Inferior parietal cortex (tissue), 1 donor: ENCODE data around the gene LSMEM2.
A peak's percentile ranks its signal among the peaks of the same experiment; 100 is the strongest.
"Not testable (repeated sequence)": the region's sequence is repeated elsewhere in the genome, so short reads cannot be mapped to it uniquely, and the experiment has no call there.

Experiments
- DNase-seq: peaks from one replicate; pipeline ENCODE4 v3.0.0-alpha.2; 2016; ENCODE audit errors: extremely low spot score

Gene LSMEM2

DNA sequence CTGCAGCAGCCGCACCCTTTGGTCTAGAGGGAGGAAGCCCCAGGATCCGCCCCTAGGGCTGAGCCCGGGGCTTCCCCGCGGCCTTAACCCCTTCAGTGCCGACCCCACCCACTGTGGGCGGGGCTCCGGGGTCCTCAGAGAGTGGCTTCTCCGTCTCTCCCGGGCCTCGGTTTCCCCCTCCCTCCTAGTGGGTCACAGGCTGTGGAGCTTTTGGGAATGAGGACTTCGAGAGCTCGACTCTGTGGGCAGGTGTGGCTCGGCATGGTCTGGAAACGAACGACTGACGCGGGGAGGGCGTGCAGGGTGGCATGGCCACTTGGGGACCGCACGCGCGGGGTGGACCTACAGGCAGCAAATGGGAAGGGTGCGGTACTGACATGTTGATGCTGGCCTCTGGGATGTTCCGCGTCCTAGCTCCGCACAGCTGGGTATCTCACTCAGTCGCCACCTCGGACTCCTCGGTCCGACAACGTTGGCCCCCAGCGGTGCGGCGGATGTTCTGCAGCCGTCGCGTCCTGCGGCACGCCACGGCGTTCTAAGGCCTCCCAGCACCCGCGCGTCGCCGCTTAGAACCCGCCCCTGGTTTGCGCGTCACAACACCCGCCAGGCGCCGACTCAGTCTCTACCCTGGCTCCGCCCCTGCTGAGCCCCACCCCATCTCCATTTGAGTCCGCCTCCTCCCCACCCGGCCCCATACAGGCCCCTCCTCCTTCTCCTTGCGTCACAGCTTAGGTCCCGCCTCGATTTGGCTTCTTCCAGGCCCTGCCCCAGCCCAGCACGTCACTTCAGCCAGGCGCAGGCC, 20.1 kb downstream of the LSMEM2 start, which contains the start of the genes HYAL3 and NAA80:
Gene HYAL3 (minus strand): TSS at position 570 of the 802 bp plus-strand sequence. CDS start 3,803 bp downstream, outside the sequence.
Gene NAA80 (minus strand): TSS at position 570 of the 802 bp plus-strand sequence. CDS start 1,942 bp downstream, outside the sequence.
- peak; percentile 96 for DNase-seq

DNA sequence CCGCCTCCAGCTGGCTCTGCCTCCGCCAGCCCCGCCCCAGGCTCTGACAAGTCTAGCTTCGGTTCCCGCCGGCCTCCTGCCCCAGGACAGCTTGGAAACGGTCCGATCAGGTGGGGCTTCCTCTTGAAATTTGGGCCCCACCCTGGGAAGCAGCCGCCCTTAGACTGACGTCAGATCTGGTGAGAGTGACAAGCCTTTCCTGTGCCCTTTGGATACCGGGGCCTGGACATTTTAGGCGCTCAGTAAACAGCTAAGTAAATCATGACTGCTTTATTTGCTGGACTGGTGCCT, 20.7 kb downstream of the LSMEM2 start:
- DNase-seq = no peak

DNA sequence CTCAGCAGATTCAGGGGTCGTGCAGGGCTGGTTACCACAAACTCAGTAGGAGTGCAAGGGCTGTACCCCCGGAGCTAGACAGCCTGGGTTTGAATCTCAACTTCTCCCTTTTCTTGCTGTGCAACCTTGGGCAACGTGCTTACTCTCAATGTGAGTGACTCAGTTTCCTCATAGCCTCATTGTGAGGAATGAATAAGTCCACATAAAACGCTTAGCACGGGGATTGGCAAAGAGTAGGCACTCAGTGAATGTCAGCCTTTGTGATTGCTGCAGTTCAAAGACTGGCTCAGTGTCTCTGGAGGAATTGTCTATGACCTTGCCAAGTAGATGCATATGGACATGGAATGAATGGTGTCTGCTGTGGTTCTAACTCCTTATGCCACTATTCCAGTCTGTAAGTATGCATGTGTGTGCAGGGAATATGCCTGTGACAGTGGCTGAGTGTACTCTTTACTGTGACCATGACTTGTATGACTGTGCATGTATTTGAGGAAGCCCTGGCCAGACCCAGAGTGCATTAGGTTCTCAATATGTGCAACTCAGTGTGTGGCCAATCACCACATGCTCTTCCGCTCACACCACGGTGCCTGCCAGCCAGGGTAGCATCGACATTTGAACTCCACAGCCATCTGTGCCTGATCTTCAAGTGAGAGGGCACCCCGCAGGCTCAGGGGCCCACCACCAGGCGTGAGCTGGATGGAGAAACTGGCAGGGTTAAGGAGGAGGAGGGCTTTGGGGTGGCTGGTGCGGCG, 21.2 kb downstream of the LSMEM2 start:
- peak; percentile 73 for DNase-seq

DNA sequence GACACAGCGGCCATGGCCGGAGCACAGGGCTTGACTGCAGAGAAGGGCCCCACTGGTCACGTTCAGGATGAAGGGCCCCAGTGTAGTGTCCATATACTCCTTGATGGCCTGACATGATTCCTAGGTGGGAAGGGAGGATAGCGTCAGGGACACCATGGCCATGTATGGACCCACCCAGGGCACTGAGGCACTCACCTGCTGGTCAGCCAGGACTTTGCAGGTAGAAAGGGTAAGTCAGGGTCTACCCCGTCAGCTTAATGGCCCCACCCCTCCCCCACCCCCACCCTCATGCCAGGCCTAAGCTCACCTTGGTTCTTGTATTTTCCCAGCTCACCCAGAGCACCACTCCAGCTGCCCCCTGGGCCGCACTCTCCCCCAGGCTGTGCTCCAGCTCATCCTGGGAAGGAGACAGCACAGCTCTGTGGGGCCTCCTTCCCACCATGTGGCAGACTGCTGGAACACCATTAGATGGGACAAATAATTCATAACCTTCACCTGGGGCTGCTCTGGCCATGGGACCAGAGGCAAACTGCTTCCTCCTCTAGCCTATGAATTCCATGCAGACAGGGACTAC, 21.9 kb downstream of the LSMEM2 start:
- no peak for DNase-seq

DNA sequence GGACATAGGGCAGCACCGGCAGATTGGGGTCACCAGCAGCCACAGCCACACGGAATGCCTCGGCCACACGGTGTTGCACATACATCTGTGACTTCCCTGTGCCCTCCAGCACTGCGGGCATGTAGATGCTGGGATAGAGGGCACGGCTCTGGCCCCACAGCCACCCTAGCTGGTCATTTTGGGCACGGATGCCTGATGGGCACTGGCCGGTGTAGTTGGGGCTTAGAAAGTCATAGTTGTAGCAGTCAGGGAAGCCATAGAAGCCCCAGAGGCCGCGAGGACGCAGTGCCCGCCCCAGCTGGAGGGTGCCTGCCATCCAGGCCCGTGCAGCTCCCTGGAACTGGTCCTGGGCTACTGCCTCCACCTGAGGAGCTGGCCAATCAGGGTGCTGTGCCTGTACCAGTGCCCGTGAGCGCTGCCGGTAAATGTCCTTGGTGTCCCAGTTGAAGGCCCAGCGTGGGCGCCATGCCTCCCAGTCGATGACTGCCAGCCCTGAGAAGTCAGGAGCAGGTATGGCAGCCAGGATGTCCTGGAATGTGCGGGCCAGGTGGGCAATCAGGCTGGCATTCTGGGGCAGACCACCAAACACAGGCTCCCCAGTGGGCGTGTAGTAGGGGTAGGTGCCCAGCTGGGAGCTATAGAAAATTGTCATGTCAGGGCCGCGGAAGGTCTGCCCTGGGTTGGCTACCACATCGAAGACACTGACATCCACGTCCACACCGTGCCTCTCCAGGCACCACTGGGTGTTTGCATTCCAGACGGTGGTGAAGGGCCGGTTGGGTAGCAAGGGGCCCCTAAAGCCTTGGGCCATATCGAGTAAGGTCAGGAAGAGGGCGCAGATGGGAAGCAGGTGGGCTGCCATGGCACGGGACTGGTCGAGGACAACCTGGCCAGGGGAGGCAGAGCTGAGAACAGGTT, 23.5 kb downstream of the LSMEM2 start:
- no peak for DNase-seq

DNA sequence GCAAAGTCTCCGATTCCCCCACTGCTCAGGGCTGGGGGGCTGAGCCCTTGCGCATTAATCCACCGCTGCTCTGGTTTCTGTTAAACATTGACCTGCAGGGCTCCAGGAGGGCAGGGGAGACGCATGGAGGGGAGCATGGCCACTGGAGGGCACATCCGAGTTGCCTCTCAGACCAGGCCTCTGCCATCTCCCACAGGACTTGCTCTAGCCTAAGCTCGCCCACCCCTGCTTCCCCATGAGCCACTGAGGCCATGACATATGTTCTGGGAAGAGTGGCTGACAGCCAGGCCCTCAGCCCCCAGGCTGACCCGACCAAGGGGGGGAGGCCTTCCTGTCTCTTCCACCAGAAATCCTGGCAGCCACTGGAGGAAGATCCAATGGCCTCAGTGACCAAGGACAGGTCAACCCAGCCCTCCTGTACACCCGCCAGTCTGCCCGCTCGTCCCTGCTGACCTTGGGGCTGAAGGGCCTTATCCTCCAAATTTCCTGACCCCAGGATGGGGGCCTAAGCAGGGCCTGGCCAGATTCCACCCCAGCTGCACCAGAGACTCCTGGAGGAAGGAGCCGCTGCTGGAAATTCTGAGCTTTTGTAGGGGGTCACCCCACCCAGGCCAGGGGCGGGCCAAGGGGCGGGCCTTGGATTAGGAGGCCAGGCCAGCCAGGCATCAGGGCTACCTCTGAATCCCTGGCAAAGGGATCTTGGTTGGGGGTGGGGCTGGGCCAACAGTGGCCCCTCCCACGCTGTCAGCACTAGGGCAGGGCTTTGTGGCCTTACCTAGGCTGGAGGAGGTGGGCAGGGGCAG, 24.3 kb downstream of the LSMEM2 start, which contains the start of gene HYAL1:
Gene HYAL1 (minus strand): TSS at position 562 of the 803 bp plus-strand sequence. CDS start 618 bp downstream, outside the sequence.
- no peak for DNase-seq

DNA sequence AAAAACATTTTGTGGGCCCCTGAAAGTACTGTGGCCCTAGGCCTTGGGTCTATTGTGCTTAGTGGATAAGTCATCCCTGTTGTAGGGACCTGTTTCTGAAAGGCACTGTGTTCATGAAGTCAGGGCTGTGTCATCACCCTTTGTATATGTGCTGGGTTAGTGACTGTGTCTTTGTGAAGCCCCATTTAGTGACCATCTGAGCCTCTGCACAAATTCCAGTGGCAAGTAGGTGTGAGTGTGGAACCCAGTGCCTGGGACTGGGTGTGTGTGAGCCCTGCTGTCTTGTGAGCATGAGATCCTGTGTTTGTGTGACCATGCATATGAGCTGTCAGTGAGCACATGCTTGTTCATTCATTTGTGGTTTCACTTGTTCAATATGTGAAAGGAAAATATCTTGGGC, 25.7 kb downstream of the LSMEM2 start:
- DNase-seq = no peak

DNA sequence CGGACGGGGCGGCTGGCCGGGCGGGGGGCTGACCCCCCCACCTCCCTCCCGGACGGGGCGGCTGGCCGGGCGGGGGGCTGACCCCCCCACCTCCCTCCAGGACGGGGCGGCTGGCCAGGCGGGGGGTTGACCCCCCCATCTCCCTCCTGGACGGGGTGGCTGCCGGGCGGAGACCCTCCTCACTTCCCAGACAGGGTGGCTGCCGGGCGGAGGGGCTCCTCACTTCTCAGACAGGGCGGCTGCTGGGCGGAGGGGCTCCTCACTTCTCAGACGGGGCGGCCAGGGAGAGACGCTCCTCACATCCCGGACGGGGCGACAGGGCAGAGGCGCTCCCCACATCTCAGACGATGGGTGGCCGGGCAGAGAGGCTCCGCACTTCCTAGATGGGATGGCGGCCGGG, 33.2 kb downstream of the LSMEM2 start:
- DNase-seq = not testable (repeated sequence)

DNA sequence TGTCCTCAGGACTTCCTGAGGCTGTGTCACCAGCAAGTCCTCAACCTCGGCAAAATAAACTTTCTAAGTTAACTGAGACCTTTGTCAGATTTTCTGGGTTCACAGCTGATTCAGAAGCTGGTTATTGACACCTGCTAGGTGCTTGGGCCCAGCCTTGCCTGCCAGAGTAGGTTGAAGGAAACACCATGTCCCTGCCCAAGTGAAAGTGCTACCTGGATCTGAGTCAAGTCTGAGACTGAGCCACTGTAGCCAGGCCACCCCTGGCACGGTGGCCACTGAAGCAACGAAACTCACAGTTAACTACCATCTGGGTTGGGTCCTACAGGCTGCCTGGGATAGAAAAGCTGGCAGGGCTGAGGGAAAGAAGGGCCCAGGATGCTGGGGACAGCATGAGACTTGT, 35.5 kb downstream of the LSMEM2 start:
- no peak for DNase-seq

DNA sequence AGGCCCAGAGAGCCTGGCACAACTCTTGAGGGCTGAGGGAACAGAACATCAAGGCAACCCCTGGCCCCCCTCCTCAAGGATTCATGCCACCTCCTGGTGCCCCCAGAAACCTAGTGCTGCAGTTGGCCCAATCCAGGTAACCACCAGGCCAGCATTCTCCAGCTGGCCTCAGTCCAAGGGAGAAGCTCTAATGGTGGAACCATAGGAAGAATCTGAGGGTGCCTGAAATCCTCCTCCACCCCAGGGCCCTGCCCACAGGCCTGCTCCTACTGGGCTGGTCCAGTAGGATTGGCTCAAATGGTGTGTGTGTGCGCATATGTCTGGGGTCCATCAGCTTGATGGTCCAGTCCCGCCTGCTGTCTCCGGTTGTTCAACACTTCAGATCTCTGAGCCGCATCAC, 35.9 kb downstream of the LSMEM2 start:
- no peak for DNase-seq

DNA sequence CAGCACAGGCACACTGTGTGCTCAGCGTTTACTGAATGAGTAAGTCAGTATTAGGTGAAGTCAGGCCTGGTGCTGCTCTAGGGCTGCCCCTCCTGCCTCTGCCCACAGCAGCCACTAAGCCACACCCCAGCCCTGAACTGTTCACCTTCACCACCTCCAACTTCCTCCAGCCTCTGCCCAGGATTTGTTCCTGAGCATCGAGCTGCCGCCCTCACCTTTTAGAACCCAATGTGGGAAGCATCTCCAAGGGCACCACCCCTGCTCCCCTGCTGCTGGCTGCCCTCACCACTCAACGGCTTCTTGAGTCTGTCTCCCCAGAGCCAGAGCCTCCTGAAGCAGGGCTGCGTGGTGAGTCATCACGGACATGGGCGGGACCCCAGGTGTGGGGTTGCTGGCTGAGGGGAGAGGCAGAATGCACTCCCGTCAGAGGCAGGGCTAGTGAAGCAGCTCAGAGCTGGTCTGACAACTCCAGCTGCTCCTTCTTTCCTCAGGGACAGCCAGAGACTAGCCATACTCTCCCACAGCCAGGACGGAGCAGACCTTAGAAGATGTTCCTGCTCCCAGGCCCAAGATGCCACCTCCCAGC, 37.9 kb downstream of the LSMEM2 start:
- no peak for DNase-seq

DNA sequence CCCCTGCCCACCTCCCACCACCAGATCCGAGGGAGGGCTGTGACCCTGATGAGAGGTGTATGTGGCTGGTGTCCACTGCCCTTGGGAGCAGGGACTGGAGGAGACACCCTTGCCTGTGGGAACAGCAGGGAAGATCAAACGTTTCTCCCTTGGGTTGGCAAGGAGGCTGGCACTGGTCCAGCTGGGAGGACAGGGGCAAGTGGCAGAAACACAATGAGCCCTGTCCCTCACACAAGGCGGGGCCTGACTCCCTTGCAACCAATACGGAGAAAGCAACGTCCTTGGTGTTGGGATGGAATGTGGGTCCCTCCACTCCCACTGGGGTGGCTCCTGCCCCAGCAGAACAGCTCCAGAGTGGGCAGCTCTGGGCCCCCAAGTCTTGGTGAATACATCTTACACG, 38.4 kb downstream of the LSMEM2 start:
- no peak for DNase-seq

DNA sequence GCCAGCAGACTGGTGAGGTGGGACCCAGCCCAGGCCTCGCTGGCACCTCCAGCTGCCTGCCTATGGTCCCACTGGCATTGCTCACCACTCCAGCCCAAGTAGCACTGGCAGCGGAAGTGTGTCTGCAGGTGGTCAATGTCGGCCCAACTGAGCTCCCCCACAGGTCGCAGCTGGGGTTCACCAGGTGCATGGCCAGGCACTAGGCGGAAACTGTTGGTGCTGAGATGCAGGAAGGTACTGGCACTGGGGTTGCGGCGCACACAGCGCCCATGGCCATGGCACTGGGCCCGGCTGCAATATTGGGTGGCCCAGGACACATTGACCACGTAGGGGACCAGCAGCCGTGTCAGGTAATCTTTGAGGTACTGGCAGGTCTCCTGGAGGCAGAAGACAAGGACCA, 39.3 kb downstream of the LSMEM2 start:
- DNase-seq = no peak

DNA sequence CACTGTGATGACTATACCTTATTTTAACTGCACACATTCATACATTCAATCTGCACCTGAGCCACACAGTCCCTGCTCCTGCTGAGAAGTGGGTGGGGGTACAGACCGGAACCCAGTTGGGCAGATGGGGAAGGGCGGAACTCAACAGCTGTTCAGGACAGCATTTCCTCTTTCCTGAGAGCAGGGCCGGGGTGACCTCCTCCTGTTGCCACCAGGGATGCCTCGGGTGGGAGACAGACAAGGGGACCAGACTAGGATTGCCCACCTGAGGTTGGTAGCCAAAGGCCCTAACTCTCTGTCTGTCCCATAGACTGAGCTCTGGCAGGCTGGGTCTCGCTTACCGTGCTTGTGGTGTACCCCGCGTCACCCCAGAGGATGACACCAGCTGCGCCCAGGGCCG, 39.7 kb downstream of the LSMEM2 start:
- DNase-seq = no peak

DNA sequence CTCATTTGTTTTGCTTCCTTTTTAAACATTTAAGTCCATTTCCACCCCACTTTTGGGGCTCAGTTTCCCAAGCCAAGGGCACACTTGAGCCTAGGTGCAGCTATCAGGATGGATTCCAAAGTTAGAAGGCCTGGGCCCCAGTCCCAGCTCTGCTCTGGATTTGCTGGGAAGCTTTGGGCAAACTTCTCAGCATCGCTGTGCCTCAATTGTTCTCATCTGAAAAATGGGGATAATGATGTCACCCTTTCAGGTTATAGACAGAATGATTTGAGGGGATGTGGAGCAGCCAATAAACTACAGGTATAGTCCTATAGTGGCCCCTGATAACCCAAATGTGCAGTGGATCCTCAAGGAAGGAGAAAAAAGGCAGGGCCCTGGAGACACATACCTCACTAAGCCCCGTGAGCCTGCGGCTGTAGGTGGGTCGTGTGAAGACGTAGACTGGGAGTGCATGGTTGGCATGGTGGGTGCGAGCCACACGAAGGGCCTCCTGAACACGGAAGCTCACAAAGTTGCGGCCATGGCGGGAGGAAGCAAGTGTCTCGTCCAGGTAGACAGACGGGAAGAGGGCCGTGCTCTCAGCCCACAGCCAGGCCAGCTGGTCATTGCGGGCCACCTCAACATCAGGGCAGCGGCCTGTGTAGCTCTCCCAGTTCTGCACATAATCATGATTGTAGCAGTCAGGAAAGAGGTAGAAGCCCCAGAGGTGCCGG, 40.5 kb downstream of the LSMEM2 start:
- no peak for DNase-seq

DNA sequence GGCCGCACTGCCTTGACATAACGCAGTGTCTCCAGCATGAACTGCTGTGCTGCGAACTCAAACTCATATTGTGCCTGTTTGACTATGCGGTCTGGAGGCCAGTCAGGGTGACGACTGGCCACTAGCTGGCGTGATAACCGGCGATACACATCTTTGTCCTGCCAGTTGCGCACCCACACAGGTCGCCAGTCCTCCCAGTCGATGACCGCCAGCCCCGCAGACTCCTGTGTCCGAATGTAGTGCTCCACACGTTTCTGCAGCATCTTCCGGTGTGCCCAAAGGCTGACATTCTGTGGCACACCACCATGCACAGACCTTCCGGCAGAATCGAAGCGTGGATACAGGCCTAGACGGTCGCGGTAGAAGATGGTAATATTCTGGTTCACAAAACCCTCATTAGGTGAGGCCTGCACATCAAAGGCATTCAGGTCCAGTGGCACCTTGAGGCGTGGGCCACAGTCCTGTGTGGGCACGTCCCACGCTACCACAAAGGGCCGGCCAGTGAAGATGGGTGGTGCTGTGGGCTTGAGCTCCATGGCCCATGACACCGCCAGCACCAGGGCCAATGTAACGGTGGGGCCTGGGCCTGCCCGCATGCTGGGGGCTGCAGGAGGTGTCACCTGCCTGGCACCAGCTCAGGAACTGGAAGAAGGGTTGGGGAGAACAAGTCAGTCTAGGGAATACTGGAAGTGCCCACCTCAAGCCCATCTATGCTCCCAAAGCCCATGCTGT, 41.2 kb downstream of the LSMEM2 start:
- DNase-seq = no peak

DNA sequence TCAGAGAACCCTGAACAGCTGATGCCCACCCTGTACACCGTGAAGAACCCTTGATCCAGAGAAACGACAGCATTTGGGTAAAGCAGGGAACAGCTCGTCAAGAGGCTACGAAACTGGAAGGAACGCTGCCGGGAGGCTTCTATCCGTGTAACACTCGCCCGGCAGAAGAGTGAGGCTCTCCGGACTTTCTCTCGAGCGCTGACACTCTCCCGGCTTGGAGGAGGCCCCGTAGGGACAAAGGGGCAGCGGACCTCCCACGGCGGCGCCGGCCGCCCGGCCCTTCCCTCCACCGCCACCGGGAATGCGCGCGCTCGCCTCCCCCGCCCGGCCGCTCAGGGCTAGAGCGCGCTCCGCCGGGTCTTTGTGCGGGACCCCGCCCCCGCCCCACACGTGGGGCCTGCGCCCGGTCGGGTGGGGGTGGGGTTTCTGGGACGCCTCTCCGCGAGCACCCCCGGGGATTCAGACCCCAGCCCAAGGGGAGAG, 42.0 kb downstream of the LSMEM2 start:
- peak; percentile 72 for DNase-seq

DNA sequence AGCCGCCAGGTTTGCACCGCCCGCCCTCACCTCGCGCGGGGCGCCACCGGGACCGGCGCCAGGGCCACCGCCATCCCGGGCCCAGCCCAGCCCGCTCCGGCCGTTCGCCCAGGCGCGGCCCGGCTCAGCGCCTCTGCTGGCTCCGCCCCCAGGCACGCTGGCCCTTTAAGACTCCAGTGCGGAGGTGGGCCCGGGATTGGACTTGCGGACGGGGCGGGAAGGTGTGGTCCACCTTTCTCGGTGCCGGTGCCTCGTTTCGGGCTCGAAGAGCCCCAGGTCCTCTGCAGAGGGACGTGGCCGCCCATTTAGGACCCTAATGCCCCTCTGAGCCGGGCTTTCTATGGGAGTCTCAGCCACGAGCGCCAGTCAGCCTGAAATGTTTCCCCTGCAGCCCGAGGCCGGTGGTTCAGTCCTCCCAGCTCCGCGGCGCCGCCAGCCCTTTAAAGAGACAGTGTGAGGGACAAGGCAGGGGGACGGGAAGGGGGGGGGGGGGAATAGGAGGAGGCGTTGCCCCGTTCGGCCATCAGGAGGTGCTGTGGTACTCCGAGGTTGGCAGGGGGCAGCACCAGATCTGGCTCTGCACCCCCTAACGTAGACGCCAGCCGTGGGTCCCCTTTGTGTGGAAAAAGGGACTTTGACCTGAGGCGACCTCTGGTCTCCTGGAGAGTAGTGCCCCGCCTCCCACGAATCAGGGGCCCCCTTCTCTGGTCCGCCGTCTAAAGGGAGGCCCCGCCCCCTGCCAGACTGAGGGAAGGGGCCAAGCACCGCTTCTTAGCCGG, 42.6 kb downstream of the LSMEM2 start:
- DNase-seq = peak; percentile 82
